Cardiac septum (tissue), 1 donor: ENCODE data around the gene NDEL1. TPM values are rescaled to one million over a fixed set of nuclear protein-coding genes. Genes with fewer than 3 reads are reported as not detected.
A peak's percentile ranks its signal among the peaks of the same experiment; 100 is the strongest.
"Not testable (repeated sequence)": the region's sequence is repeated elsewhere in the genome, so short reads cannot be mapped to it uniquely, and the experiment has no call there.

Experiments used
- DNase-seq: peaks from one replicate; pipeline ENCODE4 v3.0.0-alpha.2; 2020; ENCODE audit warnings: low spot score
- intact Hi-C: fragments of 100-400 bp; cut with DNase I; formaldehyde crosslinking; loops from one replicate; pipeline ENCODE4 v1.14.0; 2022
- long read RNA-seq: library from polyadenylated mRNA; unstranded; transcript quantifications from one replicate; pipeline ENCODE4 v2.0.0, GENCODE V29; 2021
- total RNA-seq: library from RNA; stranded (reverse); fragmentation: NEBNext Ultra II Directional; extraction: Animal tissue kit (Norgen Biotek cat#: 25700); gene quantifications from one replicate; pipeline ENCODE4 v1.2.1, GENCODE V29; 2021
- donor health status: DM: no; HTN: no; CAD: no.

NDEL1 gene, protein sequence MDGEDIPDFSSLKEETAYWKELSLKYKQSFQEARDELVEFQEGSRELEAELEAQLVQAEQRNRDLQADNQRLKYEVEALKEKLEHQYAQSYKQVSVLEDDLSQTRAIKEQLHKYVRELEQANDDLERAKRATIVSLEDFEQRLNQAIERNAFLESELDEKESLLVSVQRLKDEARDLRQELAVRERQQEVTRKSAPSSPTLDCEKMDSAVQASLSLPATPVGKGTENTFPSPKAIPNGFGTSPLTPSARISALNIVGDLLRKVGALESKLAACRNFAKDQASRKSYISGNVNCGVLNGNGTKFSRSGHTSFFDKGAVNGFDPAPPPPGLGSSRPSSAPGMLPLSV
- 42.0 TPM for total RNA-seq
- long read RNA-seq, transcript NDEL1-203 (10 exons, 1,858 nt): major isoform, 15 of 26 reads
- long read RNA-seq, partial matches to known transcripts: 1 of 26 reads
- long read RNA-seq, other reads (novel, unspliced or antisense): 6 of 26 reads

GRCh38 chr17:8435245-8436168 lies at the start of gene NDEL1:
Gene NDEL1 (plus strand): TSS chr17:8435884. CDS start chr17:8444272, 8,388 bp downstream.
- intact Hi-C loops: loop anchor here (5.0 kb wide), 1 partner anchor 53 kb away; the partner anchor contains the start of gene RPL26
- DNase-seq: peak; percentile 100

- intact Hi-C loops: loop anchor here (10.0 kb wide), 1 partner anchor 358 kb away; the partner anchor contains the start of gene CCDC42
- no peak for DNase-seq
Observed at GRCh38 chr17:8386841-8387240, 48.8 kb upstream of the NDEL1 start.

- intact Hi-C loops: loop anchor here (10.0 kb wide), 1 partner anchor 357 kb away; the partner anchor contains the start of gene CCDC42
- no peak for DNase-seq
Observed at GRCh38 chr17:8387914-8388651, 47.6 kb upstream of the NDEL1 start.

GRCh38 chr17:8391711-8392110 lies 44.0 kb upstream of the NDEL1 start:
- intact Hi-C loops: no loop called here

GRCh38 chr17:8392274-8392673 lies 43.4 kb upstream of the NDEL1 start:
- DNase-seq: no peak
- intact Hi-C loops: no loop called here

More at GRCh38 chr17:8391711-8392110, 44.0 kb upstream of the NDEL1 start:
- no peak for DNase-seq

- intact Hi-C loops: no loop called here
- no peak for DNase-seq
Observed at GRCh38 chr17:8392674-8393469, 42.8 kb upstream of the NDEL1 start.

- no peak for DNase-seq
- intact Hi-C loops: no loop called here
Observed at GRCh38 chr17:8393470-8394231, 42.0 kb upstream of the NDEL1 start.

DNA sequence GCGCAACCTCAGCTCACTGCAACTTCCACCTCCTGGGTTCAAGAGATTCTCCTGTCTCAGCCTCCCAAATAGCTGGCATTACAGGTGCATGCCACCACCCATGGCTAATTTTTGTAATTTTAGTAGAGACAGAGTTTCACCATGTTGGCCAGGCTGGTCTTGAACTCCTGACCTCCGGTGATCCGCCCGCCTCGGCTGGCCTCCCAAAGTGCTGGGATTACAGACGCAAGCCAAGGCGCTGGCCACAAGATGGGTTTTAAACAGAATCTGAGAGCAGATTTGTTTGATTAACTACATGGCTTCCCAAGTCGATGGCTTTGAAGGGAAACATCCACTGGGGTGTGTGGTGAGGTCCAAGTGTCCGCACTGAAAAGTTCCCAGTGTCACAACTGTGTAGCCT lies 41.2 kb upstream of the NDEL1 start:
- intact Hi-C loops, DNase-seq: not testable (repeated sequence)

DNA sequence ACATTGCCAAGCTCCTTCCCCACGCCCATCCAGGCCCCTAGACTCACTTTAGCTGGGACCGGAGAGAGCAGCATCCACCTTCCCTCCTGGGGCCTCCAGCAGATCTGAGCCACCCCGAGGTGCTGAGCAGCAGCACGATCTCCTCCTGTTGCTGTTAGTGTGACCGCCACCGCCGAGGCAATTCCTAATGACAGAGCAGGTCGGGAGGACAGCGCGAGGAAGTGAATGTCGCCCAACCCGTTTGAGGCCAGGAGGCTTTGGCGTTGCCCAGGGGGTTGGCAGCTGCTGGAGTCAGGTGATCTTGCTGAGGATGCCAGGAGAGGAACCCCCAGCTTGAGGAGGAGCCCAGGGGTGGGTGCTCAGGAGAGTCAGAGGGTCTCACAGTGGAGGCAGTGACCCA lies 38.0 kb upstream of the NDEL1 start, which contains the start of gene RNF222:
TSS of gene RNF222 (minus strand) at position 192 of the 400 bp plus-strand sequence. CDS start 4,366 bp downstream, outside the sequence.
- intact Hi-C loops: no loop called here
- DNase-seq: no peak

- intact Hi-C loops: no loop called here
- no peak for DNase-seq
Observed at GRCh38 chr17:8398980-8399379, 36.7 kb upstream of the NDEL1 start.

GRCh38 chr17:8401107-8401506 lies 34.6 kb upstream of the NDEL1 start:
- intact Hi-C loops: no loop called here
- DNase-seq: no peak

GRCh38 chr17:8402921-8403536 lies 32.7 kb upstream of the NDEL1 start:
- intact Hi-C loops: no loop called here
- DNase-seq: no peak

DNA sequence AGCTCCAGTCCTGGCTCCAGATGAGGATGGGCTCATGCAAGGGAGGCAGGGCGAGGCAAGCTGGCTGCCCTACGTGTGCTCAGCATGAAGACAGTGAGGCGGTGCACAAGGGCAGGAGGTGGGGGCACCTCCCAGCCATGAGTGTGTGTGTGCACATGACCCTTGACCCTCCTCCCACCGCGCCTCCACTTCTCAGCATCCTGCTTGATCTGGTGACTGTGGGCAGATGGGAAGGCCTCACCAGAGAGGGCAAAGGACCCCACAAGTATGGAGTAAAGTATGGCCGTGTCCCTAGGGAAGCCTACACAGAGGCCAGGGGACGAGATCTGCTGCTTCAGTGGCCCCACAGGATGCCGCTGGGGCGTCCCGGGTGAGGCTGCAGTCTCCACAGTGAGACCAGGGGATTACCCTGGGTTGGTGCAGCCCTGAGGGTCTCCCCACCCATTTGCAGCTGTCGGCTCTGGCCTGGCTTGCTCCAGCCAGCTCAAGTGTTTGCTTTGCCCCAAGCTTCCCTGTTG lies 30.1 kb upstream of the NDEL1 start:
- intact Hi-C loops: no loop called here

GRCh38 chr17:8406174-8406573 lies 29.5 kb upstream of the NDEL1 start:
- intact Hi-C loops: no loop called here
- no peak for DNase-seq

More for the DNA sequence above, 30.1 kb upstream of the NDEL1 start:
- no peak for DNase-seq

- intact Hi-C loops: no loop called here
- DNase-seq: peak; percentile 79
Observed at GRCh38 chr17:8408371-8408770, 27.3 kb upstream of the NDEL1 start.

DNA sequence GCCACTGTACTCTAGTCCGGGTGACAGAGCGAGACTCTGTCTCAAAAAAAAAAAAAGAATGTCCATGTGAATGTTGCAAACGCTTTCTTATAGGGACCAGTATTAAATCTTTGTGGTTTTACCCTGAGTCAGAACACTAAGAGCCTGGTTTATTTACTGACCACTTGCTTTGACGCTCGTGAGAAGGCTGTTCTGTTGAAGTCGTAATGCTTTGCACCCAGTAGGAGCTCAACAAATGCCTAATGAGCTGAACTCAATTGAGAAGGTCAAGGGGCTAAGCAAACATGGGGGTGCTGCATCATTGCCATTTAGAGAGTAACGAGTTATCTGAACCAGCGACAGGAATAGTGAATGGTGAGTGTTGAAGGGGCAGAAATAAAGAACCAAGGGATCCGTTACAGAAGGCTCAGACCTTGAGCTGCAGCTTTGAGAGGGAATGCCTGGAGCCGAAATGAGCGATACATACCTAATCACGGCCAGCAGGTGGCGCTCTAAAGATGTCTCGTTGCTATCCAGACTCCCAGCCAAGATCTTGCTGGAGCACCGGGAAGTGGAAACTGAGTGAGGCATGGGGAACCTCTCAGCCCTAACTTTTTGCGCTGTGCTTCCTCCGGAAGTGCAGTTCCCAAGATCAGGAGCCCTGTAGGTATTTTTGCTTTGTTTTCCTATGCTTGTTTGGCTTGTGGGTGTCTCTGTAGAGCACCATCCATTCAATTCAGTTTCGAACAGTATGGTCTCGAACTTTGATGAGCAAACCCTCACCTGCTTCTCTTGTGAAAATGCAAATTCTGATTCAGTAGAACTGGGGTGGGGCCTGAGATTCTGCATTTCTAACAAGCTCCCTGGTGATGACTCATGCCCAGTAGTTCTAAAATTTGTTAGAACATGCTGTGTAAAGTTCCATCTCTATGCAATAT lies 25.5 kb upstream of the NDEL1 start:
- intact Hi-C loops: loop anchor here (2.0 kb wide), 2 partner anchors 335 to 375 kb away; partner anchors contain the start of gene CCDC42
- DNase-seq: peak; percentile 94
